HFF-Myc (cell line): ENCODE data around the gene POR.
A peak's percentile ranks its signal among the peaks of the same experiment; 100 is the strongest.
"Not testable (repeated sequence)": the region's sequence is repeated elsewhere in the genome, so short reads cannot be mapped to it uniquely, and the experiment has no call there.

Experiments
- DNase-seq: peaks from one replicate; pipeline ENCODE4 v3.0.0-alpha.2; 2011; ENCODE audit warnings: low read depth; ENCODE audit errors: extremely low read depth
- H3K4me3 ChIP-seq: replicated peaks from 2 replicates; pipeline ENCODE4 v1.5.1; 2011; ENCODE audit warnings: low read depth, mild to moderate bottlenecking, control low read depth, low read length
- TF ChIP-seq, protein P1 (sequence below): IDR thresholded peaks from 2 replicates; pipeline ENCODE4 v1.5.1; 2012; ENCODE audit warnings: mild to moderate bottlenecking, low read depth, low read length, control low read depth; ENCODE audit errors: missing control alignments

The POR gene

GRCh38 chr7:75870557-75871161 lies 44.3 kb upstream of the POR start:
- no peak overlapping the region for H3K4me3 ChIP-seq
- DNase-seq = no peak
- TF ChIP-seq, protein P1, sequence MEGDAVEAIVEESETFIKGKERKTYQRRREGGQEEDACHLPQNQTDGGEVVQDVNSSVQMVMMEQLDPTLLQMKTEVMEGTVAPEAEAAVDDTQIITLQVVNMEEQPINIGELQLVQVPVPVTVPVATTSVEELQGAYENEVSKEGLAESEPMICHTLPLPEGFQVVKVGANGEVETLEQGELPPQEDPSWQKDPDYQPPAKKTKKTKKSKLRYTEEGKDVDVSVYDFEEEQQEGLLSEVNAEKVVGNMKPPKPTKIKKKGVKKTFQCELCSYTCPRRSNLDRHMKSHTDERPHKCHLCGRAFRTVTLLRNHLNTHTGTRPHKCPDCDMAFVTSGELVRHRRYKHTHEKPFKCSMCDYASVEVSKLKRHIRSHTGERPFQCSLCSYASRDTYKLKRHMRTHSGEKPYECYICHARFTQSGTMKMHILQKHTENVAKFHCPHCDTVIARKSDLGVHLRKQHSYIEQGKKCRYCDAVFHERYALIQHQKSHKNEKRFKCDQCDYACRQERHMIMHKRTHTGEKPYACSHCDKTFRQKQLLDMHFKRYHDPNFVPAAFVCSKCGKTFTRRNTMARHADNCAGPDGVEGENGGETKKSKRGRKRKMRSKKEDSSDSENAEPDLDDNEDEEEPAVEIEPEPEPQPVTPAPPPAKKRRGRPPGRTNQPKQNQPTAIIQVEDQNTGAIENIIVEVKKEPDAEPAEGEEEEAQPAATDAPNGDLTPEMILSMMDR = no peak

DNA sequence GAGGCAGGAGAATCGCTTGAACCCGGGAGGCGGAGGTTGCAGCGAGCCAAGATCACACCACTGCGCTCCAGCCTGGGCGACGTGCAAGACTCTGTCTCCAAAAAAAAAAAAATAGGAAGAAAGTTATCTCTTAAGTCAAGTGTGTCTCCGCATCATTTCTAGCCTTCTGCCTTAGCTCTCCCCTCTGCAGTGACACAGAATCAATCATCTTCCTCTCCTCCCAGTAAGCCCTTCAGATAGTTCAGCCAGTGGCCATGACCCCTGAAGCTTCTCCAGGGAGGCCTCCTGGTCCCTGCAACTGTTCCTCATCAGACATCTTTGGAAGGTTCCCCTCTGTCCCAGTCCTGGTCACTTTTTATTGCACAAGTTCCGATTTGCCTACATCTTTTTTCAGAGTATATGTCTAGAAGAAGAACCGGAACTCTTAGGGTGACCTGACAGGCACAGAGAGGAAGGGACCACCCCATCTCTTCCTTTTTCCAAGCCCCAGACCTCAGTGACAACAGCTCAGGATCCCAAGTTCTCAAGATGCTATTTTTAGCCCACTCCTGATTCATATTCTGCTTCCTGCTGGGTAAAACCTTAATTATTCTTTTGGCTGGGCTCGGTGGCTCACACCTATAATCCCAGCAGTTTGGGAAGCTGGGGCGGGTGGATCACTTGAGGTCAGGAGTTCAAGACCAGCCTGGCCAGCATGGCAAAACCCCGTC lies 42.7 kb upstream of the POR start:
- no peak overlapping the region for H3K4me3 ChIP-seq
- no peak for DNase-seq
- TF ChIP-seq, protein P1 = no peak

DNA sequence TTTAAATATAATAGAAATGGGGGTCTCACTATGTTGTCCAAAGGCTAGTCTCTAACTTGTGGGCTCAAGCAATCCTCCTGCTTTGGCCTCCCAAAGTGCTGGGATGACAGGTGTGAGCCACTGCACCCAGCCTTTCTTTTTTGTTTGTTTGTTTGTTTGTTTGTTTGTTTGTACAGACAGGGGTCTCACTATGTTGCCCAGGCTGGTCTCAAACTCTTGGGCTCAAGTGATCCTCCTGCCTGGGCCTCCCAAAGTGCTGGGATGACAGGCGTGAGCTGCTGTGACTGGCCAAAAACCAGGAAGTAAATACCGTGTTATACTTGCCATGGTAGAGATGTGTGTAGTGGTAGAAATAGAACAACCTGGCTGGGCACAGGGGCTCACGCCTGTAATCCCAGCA lies 40.8 kb upstream of the POR start:
- H3K4me3 ChIP-seq, DNase-seq: not testable (repeated sequence)

GRCh38 chr7:75875113-75876080 lies 39.6 kb upstream of the POR start:
- TF ChIP-seq, protein P1 = no peak
- no peak overlapping the region for H3K4me3 ChIP-seq
- no peak for DNase-seq

DNA sequence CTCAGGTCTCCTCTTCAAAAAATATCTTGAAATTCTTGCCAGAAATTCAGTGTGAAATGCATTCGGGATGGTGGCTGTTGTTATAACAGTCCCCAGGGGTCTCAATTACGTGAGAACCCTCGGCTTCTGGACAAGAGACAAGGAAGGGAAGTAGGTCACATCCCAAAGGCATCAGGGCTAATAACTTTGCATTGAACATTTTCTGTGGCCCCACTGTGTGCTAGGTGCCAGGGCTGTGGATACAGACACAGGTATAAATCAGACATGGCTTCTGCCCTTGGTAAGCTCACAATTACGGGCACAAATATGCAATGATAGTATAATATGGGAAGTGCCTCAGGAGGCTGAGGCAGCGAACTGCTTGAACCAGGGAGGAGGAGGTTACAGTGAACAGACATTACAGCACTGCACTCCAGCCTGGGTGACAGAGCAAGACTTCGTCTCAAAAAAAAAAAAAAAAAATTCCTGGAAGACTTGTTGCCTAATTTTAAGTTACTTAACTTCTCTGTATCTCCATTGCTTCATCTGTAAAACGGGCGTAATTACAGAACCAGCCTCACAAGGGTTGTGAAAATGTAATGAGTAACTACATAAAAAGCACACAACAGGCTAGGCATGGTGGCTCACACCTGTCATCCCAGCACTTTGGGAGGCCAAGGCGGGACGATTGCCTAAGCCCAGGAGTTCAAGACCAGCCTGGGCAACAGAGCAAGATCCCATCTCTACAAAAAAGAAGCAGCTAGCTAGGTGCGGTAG lies 38.7 kb upstream of the POR start:
- no peak for DNase-seq
- TF ChIP-seq, protein P1 = no peak
- no peak overlapping the region for H3K4me3 ChIP-seq

DNA sequence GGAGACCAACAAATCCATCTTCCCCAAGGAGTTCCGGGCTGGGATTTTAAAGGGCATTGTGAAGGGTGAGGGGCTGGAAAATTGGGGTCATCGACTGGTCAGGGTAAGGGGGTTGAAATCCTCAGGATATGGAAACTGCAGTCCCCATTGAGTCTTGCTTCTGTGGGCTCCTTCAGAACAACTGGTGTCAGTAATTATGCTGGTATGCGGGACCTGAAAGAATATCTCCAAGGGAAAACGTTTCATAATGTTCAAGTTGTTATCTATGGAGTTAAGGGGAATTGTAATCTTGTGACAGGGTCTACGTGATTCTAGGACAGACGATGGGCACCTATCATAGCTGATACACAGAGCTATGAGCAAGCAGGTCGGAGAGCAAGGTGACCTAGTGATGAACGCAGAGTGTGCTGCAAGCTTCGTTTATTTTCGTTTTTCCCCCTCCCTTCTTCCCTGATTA lies 36.6 kb upstream of the POR start:
- H3K4me3 ChIP-seq = peak overlapping the region; percentile 87
- TF ChIP-seq, protein P1 = no peak
- no peak for DNase-seq
